Activated CD4-positive, alpha-beta T cell treated with anti-CD3 and anti-CD28 coated beads, Interleukin-2, Interleukin-4, amounts not matched to agents 100 ng/mL and 50 ng/mL, durations not matched to agents 16 hours and 8 hours (primary cell): ENCODE data around the gene ATXN1.

Source experiments
- DNase-seq: peaks from one replicate; pipeline ENCODE4 v3.0.0-alpha.2; 2020; ENCODE audit warnings: low spot score

ATXN1 gene

DNA sequence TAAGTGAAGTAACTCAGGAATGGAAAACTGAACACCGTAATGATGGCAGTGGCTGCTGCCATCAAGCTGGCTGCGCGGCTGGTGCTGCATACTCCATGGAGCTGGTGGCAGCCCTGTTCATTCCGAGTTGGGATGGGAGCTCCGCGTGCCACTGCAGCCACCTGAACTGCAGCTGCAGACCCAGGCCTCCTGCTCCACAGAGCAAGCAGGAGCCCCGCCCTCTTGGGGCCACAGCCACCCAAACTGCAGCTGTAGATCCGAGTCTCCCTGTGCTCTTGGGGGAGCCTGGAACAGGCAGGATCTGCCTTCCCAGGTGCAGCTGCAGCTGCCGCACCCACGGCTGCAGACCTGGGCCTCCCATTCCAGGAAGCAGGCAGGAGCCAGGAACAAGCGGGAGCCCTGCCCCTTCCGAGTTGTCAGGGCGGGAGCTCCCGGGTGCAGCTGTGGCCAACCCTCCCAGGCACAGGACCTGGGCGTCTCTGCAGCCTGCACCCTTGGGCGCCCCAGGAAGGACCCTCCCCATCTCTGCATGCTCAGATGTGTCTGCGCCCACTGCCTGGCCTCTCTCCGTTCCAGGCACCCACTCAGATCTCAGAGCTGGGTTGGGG lies 402.6 kb downstream of the ATXN1 start:
- no peak for DNase-seq

- DNase-seq, result no peak
Observed at GRCh38 chr6:16355699-16356446, 405.4 kb downstream of the ATXN1 start.

GRCh38 chr6:16355238-16355637 lies 406.0 kb downstream of the ATXN1 start:
- DNase-seq, result no peak

GRCh38 chr6:16354692-16355091 lies 406.6 kb downstream of the ATXN1 start:
- no peak for DNase-seq

- no peak for DNase-seq
Observed at GRCh38 chr6:16352821-16353438, 408.3 kb downstream of the ATXN1 start.

DNA sequence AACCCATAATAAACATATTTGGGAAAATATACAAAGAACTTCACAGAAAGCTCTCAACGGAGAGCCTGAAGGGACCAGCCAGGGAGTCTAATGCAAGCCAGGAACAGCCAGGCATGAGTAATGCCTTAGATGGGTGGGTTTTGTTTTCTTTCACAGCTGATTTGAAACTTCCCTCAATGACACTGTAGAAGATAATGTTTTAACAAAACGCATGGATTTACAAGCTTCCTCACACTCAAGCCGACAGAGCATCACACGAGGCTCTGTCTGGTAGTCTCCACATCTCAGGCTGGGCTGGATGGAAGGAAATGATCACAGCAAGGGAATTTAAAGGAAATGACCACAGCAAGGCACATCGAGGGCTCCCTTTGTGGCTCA lies 409.0 kb downstream of the ATXN1 start:
- no peak for DNase-seq

GRCh38 chr6:16349544-16349943 lies 411.7 kb downstream of the ATXN1 start:
- no peak for DNase-seq

DNA sequence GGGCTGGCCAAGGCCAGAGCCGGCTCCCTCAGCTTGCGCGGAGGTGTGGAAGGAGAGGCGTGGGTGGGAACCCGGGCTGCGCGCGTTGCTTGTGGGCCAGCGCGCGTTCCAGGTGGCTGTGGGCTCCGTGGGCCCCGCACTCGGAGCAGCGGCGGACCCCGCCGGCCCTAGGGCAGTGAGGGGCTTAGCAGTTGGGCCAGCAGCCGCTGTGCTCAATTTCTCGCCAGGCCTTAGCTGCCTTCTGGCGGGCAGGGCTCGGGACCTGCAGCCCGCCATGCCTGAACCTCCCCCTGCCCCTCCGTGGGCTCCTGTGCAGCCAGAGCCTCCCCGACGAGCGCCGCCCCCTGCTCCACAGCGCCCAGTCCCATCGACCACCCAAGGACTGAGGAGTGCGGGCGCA lies 414.4 kb downstream of the ATXN1 start:
- no peak for DNase-seq

- no peak for DNase-seq
Observed at GRCh38 chr6:16345449-16346330, 415.6 kb downstream of the ATXN1 start.

GRCh38 chr6:16344756-16345155 lies 416.5 kb downstream of the ATXN1 start:
- DNase-seq, result no peak

GRCh38 chr6:16343593-16343992 lies 417.7 kb downstream of the ATXN1 start:
- no peak for DNase-seq

GRCh38 chr6:16339265-16339587 lies 422.0 kb downstream of the ATXN1 start:
- DNase-seq, result no peak

- DNase-seq, result no peak
Observed at GRCh38 chr6:16338577-16339264, 422.5 kb downstream of the ATXN1 start.

- DNase-seq, result no peak
Observed at GRCh38 chr6:16337295-16337975, 423.8 kb downstream of the ATXN1 start.

DNA sequence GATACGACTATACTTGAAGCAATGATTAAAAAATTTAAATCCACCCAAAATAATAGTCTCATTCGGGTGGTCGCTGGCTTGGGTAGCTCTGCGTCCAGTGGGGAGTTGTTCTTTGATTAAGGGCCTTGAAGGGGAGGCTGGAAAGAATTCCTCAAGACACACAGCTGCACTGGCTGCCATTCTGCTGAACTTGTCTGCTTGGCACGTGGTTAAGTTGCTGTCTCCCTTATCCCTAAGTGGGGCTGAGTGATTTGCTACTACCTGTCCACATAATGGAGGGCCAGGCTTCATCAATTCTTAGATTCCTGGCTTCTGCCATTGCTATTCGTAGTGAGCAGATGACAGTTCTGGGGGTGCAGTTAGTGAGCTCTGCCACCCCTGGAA lies 424.4 kb downstream of the ATXN1 start:
- DNase-seq, result no peak

DNA sequence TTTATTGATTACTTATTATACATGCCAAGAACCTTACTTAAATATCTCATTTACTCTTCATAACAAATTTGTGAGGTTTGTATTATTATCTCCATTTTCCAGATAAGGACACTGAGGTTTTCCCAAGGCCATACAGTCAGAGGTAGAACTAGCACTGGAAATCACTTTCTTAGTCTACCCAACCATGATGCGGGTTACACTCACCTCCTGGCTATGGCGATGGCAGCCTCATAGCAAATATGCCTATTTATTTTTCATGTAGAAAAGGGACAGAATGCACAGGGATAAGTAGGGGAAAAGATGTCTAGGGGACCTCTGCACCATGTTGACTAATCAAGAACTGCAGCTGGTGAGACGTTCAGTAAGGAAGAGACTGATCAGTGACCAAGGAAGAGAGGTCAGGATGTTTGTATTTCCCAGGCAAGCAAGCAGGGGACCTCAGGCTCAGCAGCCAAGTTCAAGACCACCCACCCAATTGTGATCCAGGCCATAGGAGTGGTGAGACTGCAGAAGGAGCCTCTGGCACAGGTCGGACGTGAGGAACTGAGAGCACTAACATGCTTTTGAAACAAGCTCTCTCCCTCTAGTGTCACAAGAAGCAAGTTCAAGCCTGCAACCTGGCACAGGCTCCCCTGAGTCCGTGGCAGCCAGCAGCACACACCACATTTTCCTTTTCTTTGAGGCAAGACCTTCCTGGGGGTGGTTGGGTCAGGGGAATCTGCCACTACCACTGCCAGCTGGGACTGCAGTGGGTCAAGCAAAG lies 425.0 kb downstream of the ATXN1 start:
- DNase-seq, result no peak

DNA sequence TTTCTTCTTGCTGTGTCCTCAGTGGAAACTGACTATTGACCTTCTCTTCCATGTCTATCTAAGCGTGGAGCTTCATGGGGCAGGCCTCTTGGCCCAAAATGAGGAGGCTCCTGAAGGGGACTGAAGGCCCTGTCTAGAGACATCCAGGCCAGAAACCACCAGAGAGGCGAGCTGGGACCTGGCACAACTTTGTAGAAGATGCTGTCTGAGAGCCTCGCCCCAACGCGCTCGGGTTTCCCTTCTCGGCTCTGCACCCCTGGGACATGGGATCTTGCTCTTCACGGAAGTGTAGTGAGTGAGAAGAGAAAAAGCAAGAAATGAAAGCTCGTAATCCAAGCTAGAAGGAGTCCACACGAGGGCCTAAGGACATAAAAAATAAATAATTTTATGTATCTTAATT lies 426.1 kb downstream of the ATXN1 start:
- no peak for DNase-seq

- no peak for DNase-seq
Observed at GRCh38 chr6:16334671-16335070, 426.6 kb downstream of the ATXN1 start.

DNA sequence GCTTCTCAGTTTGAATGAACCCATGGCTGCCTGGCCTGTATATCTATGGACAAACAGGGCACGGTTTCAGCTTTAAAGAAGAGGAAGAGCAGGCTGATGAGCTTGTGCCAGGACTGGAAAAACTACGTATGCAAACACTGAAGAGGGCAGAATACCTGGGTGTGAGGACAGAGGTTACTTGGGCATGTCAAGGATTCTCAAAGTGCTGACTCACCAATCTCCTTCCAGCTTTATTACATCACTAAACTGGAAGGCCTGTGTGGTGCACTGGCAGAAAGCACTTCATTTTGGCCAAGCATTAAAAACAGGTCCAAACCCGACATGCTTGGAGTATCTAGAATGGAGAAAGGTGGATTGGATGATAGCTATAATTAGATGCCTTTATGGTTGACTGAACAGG lies 427.7 kb downstream of the ATXN1 start:
- no peak for DNase-seq

GRCh38 chr6:16332175-16332542 lies 429.1 kb downstream of the ATXN1 start:
- DNase-seq, result peak; percentile 87
